ENCODE results near the gene PTBP2.

PTBP2 gene, protein sequence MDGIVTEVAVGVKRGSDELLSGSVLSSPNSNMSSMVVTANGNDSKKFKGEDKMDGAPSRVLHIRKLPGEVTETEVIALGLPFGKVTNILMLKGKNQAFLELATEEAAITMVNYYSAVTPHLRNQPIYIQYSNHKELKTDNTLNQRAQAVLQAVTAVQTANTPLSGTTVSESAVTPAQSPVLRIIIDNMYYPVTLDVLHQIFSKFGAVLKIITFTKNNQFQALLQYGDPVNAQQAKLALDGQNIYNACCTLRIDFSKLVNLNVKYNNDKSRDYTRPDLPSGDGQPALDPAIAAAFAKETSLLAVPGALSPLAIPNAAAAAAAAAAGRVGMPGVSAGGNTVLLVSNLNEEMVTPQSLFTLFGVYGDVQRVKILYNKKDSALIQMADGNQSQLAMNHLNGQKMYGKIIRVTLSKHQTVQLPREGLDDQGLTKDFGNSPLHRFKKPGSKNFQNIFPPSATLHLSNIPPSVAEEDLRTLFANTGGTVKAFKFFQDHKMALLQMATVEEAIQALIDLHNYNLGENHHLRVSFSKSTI

DNA sequence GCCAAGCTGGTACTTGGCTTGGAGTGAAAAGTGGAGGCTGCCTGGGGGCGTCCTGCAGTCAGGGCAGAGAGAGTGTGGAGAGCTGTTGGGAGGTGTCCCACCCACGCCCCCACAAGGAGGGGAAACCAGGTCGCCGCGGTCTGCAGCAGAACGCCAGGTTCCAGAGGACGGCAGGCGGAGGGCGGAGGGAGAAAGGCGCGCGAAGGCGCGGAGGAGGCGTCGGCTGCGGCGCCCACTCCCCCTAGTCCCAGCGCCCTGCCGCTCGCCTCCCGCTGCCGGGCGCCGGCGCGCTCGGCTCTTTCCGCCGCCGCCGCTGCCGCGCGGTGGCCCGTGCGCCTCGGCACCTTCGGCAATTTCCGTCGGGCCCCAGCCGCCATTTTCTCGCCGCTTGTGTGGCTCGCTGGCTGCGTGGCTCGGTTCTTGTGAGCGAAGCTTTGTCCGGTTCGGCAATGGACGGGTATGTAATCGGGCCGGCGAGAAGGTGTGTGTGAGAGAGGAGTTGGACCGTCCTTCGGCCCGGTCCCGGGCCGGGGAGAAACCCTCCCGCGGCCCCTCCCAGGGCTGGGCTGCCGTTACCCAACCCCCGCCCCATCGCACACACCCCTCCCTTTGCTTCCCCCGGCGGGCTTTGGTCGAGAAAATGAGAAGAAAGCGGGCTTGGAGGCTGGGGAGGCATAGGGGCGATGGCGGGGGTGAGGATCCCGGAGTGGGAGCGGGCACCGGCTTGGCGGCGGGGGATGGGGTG lies at the start of gene PTBP2:
TSS of gene PTBP2 (plus strand) at position 369 of the 745 bp plus-strand sequence. CDS start at position 450, 81 bp downstream.
- peak; percentile 42 for DNase-seq (ENCODE audit: low spot score)
- FAIRE-seq = no peak

DNA sequence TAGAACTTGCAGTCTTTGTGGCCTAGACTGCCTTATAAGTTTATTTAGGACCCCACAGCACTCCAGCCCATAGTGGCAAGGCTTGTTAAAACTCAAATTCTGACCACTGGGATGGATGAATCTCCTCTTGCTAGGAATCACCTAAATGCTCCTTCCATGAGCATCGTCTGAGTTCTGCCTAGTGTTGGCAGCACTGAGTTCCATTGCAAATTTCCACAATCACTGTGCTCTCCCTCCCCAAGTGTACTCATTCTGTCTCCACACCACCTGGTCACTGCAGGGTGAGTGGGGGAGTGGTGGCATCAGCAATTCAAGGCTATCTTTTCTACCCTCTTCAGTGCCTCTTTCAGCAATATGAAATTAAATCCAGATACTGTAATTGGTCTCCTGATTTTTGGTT lies 46.7 kb upstream of the PTBP2 start:
- FAIRE-seq (no peak), DNase-seq (ENCODE audit: low spot score) (no peak)

DNA sequence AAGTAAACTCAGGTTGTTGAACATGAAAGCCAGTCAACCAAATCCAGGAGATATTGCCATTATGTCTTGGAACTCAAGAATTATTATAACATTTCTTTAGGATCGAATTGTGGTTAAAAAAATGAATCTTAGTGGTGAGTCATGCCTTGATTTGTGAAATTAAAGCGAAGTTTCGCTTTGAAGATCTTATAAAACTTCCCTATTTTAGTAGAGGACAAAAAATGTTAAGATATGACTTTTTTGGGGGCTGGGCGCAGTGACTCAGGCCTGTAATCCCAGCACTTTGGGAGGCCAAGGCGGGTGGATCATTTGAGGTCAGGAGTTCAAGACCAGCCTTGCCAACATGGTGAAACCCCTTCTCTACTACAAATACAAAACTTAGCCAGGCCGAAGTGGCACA lies 39.5 kb upstream of the PTBP2 start:
- DNase-seq (ENCODE audit: low spot score) (no peak), FAIRE-seq (no peak)

DNA sequence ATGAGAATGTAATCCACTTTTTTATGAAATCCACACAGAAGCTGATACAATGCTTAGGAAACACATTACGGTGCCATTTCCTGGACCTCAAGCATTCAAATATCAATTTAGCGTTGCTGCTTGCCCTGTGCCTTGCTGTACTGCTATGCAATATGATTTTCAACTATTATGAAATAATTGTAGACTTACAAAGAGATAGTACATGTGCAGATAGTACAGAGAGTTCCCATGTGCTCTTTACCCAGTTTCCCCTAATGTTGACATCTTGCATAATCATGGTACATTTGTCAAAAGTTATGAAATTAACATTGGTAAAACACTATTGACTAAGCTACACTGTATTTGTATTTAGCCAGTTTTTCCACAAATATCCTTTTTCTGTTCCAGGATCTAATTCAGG lies 37.7 kb upstream of the PTBP2 start:
- no peak for FAIRE-seq
- no peak for DNase-seq (ENCODE audit: low spot score)

DNA sequence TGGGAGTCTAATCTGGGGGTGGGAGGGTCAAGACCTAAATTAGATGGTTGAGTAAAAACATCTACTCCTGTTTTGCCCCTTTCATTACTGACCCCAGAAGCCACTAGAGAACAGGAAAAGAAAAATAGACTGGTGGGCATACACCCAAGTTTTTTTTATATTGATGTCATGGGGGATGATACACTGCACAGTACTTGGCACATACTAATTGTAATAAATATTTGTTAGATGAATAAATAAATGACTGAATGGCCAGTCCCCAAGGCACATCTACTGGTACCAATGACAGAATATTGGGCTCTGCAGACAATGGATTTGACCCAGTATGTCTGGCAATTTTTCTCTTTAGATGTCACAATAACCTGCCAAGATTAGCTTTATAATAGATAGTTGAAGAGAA lies 36.8 kb upstream of the PTBP2 start:
- no peak for DNase-seq (ENCODE audit: low spot score)
- FAIRE-seq = no peak

DNA sequence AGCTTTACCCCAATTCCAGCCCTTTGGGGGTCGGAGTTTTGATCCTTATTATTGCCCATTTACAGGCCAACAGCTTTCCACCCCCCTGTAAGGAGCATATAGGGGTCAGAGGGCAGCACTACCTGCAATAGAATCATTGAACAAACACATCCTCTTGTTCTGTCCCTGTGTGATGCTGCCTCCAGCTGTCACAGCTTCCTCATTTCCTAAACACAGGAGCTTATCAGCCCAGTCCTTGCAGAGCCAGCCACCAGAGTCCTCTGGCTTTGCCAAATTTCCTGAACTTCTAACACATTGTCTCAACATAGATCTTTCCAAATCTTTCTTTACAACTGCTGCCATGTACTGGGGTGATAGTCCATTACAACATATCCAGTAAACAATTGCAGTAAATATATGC lies 32.8 kb upstream of the PTBP2 start:
- DNase-seq (ENCODE audit: low spot score) (no peak), FAIRE-seq (no peak)

DNA sequence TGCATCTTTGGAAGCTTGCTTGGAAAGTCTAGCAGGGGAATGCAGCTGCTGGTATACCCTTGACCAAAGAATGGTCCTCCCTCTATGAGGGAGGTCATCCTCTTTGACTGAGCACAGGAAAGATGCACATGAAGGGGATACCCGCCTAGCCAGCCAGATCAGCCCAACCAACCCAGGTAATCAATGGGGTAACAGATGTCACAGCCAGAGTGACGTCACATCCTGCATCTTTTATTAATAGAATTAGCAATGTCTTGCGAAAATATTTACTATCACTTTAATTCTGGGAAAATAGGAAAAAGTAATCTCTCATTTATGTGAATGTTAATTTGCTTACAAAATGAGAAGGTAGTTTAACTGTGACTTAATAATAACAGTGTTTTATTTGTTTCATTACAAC lies 25.6 kb upstream of the PTBP2 start:
- no peak for FAIRE-seq
- DNase-seq (ENCODE audit: low spot score) = no peak

DNA sequence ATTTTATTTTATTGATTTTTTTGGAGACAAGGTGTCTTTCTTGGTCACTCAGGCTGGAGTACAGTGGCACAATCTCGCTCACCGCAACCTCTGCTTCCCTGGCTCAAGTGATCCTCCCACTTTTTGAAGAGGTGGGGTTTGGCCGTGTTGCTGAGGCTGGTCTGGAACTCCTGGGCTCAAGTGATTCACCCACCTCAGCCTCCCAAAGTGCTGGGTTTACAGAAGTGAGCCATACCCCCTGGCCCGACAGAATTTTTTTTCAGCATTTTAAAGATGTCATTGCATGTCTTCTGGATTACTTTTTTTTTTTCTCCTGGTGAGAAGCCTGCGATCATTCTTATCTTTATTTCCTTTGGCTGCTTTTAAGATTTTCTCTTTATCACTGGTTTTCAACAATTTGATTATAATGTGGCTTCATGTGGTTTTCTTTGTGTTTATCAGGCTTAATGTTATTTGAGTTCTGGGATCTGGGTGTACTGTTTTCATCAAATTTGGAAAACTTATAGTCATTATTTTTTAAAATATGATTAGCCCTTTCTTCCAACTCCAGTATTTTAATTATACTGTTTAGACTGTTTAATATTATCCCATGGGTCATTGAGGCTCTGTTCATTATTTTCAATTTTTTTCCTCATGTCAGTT lies 23.1 kb upstream of the PTBP2 start:
- DNase-seq (ENCODE audit: low spot score) = no peak
- FAIRE-seq = no peak

DNA sequence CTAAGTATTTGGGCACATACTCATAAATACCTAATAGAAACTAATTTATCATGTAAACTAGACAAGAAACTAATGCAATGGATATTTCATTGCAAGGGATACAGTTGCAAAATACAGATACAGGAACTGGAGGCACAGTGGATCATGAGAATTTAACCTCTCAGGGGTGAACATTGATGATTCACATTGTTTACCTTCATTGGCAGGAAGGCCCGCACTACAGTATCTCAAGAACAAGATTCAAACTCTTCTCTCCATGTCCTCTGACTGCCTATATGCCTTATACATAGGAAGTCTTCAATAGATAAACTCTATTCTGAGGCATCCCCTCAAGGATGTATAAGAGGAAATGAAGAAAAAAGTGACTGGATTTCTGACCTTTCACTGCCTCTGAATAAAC lies 18.4 kb upstream of the PTBP2 start:
- FAIRE-seq = no peak
- no peak for DNase-seq (ENCODE audit: low spot score)

DNA sequence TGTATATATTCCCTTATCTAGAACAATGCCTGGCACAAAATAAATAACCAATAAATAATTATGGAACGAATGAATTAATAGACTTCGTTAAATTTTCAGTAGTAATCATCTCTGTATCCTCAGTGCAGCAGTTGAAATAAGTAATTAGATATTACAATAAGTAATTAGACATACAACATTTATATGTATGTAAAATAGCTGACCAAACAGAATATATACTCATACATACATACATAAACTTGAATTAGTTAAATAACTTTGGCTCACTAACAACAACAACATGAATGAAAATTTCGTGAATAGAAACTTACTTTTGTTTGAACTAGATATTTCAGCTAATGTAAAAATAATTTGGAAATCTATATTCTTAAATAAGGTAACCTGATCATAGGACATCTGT lies 14.6 kb upstream of the PTBP2 start:
- DNase-seq (ENCODE audit: low spot score) (no peak), FAIRE-seq (no peak)

DNA sequence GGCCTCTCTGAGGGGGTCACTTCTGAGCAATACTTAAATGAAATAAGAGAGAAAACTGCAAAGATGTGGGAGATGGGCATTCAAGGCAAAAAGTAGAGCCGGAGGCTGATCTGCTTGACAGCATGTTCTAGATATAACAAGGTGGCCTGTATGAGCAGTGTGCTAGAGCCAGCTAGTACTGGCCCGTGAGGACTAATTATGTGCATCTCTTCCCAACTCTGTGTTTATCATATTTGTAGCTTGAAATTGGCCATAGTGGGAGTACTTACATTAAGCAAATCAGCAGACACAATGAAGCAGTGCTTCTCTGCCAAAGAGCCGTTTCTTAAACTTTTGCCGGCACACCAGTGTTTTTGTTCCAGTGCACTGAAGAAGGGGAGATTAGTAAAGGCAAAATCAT lies 13.1 kb upstream of the PTBP2 start:
- FAIRE-seq = no peak
- DNase-seq (ENCODE audit: low spot score) = no peak

DNA sequence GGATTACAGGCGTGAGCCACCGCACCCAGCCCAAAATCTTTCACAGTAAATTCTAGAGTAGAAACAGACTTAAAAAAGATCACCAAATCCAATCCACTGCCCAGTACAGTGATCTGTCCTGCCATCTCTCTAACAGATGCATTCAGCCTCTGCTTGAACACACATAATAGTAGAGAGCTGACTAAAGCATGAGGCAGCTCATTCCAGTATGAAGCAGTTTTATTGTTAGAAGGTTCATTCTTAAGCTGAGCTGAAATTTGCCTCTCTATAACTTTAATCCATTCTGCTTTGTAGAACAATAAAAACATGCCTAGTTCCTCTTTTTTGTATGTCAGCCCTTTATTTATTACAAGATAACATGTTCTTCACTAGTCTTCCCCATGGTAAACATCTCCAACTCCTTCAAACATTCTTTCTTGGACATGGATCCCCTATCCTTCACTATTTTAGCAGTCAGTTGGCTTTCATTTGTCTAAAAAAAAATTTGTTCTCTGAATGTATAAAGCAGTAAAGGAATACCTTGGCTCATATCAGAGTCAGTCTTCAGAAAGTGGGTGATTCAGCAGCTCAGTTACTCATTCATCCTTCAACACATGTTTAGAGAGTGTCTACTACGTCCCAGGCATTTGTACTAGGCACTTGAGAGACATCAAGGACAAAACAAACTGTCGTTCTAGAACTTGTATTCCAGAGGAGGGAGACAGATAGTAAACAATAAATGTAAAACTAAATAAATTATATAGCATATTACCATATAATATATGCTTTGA lies 10.7 kb upstream of the PTBP2 start:
- peak; percentile 72 for FAIRE-seq
- DNase-seq (ENCODE audit: low spot score) = peak; percentile 37

DNA sequence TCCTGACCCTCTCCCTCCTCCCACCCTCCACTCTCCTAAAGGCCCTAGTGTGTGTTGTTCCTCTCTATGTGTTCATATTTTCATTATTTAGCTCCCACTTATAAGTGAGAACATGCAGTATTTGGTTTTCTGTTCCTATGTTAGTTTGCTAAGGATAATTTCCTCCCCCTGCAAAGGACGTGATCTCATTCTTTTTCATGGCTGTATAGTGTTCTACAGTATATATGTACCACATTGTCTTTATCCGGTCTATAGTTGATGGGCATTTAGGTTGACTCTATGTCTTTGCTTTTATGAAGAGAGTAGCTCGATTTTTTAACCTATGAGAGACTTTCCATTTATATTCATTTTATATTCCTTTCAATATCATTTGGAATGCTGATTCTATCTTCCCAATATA lies 7.9 kb upstream of the PTBP2 start:
- DNase-seq (ENCODE audit: low spot score) (no peak), FAIRE-seq (no peak)

DNA sequence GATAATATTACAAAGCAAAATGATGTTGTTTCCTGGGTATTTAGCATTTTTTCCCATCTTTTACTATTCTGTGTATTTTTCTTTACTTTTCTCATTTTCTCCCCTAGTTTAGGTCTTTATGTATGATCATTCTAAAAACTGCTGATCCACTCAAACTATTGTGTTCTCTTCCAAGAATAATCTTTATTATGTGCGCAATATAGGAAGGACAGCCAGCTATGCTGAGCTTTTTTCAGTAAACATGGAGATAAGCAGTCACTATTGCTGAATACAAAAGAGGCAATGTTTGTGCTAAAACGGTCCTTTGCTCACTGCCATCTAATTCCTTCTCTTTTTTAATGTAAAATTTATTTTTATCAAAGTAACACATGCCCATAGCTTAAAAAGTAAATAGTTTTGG lies 6.7 kb upstream of the PTBP2 start:
- FAIRE-seq (no peak), DNase-seq (ENCODE audit: low spot score) (no peak)

DNA sequence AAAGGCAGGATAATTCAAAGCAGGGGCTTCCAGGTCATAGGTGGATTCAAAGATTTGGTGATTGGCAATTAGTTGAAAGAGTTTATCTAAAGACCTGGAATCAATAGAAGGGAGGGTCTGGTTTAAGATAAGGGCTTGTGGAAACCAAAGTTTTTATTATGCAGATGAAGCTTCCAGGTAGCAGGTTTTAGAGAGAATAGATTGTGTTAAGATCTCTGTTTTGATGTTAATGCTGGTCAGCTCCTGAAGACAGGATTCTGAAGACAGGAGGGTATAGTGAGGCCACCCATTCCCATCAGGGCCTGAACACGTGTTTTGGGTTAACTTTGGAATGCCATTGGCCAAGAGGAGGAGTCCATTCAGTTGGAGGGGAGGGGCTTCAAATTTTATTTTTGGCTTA lies 6.1 kb upstream of the PTBP2 start:
- no peak for FAIRE-seq
- DNase-seq (ENCODE audit: low spot score) = no peak

DNA sequence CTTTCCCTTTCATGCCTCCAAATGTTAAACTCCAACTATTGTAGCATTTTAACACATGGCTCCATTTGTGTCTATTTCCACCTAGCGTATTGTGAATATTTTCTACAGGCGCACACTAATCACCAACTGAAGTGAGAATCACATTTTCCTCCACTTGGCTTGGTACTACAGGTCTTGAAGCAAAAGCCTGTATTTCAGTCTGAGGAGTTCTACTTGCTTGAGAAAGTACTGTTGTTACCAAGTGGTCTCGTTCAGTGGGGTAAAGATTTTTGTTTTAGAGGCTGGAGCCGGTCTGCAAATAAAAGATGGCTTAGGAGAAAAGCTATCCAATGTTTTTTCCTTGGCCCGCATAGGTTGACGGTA lies 550 bp upstream of the PTBP2 start:
- FAIRE-seq (no peak), DNase-seq (ENCODE audit: low spot score) (no peak)

DNA sequence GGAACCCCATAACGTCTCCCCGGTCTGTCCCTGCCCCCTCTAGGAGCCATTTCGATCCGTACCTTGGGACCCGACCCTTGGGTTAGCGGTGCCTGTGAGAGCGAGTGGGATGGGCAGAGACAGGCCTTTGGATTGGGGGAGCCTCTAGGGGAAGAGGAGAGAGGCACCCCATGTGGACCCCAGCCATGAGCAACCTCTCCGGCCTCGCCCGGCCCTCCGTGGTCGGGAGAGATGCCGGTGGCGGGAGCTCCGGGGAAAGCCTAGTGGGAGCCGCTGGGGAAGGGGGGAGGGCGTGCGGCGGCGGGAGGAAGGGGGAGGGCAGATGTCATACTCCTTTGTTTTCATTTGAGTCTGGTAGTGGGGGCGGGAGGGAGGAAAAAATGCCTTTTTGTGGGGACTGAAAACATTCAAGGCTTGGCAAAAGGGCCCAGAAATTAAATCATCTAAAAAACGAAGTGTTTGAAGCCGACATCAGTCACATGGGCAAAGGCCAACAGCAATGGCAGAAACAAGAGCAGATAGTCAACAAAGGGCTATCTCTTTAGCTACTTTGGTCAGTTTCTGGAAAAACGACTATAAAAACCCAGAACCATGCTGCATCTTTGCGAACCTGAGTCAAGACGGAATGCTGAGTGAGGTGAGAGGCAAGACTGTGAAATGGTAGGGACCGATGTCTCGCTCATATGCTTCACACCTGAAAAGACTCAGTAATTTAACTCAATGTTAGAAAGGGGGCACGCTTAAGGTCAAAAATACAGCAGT lies 758 bp downstream of the PTBP2 start:
- FAIRE-seq = no peak
- DNase-seq (ENCODE audit: low spot score) = no peak

DNA sequence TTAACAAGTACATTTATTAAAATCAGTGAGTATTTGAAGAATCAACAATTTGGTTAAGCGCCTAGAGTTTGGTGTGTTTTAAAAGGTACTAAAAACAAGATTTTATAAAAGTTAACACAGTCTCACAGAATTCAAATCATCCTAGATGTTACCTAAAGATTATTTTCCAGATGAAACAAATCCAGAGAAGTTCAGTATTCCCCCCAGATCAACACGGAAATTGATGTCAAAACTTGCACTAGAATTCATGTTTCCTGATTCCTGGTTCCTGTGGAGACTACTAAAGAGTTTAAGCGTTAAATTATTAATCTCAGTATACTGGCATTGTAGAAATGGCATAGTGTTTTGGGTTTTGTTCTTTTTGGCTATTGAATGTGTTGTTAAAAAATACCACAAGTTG lies 1.4 kb downstream of the PTBP2 start:
- FAIRE-seq (peak; percentile 14), DNase-seq (ENCODE audit: low spot score) (no peak)

DNA sequence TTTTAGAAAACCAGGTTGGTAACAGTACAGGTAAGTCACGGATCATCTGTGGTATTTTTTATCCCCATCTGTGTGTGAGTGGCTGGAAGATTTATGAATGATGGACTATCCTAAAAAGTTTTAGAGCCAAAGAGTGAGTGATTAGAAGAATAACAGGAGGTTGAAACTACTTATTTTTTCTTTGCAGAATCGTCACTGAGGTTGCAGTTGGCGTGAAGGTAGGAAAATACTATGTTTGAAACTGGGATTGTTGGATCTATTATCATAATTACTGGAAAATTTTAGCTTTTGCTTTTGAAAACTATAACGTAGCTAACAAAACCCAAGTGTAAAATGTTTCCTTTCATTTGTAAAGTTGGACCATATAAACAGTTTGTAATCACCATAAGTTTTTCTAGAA lies 1.8 kb downstream of the PTBP2 start:
- no peak for FAIRE-seq

DNA sequence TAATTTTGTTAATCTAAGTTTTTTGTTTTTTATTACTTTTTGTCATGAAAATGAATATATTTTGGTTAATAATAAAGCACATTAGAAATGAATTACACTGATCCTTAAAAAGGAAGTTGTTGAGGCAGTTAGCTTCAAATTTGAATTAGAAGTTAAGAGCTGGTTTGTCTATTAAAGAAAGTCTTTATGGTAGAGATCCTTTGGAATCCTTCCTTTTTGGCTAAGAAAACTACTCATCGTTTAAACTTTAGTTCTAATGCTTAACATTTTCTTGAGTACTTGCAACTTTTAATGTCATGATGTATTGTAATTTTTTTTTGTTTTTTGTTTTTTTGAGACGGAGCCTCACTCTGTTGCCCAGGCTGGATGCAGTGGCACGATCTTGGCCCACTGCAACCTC lies 2.4 kb downstream of the PTBP2 start:
- no peak for FAIRE-seq
- DNase-seq (ENCODE audit: low spot score) = no peak

More for the DNA sequence above, 1.8 kb downstream of the PTBP2 start:
- no peak for DNase-seq (ENCODE audit: low spot score)

DNA sequence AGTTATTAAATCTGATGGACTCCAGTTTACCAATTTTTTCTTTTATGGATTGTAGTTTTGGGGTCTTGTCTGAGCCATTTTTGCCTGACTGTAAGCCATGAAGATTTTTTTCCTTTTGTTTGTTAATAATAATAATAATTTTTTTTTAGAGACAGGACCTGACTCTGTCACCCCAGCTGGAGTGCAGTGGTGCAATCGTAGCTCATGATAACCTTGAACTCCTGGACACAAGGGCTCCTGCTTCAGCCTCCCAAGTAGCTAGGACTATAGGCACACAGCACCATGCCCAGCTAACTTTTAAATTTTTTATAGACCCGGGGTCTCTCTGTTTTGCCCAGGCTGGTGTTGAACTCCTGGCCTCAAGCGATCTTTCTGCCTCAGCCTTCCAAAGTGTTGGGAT lies 6.3 kb downstream of the PTBP2 start:
- no peak for FAIRE-seq
- no peak for DNase-seq (ENCODE audit: low spot score)

Data from RCC 7860 (cell line).